Astrocyte (in vitro differentiated cells and primary cell): ENCODE measurements around the gene ACOT6. TPM values are rescaled to one million over a fixed set of nuclear protein-coding genes. Genes with fewer than 3 reads are reported as not detected.
A peak's percentile ranks its signal among the peaks of the same experiment; 100 is the strongest.
"Not testable (repeated sequence)": the region's sequence is repeated elsewhere in the genome, so short reads cannot be mapped to it uniquely, and the experiment has no call there.

Source experiments
- DNase-seq: peaks from one replicate; pipeline ENCODE4 v3.0.0-alpha.2; 2010; ENCODE audit warnings: low read depth
- FAIRE-seq: peaks from 2 replicates; lab custom pipeline; 2011; peaks lifted over from hg19 to GRCh38; lab: Jason Lieb, UNC
- H2AFZ ChIP-seq: 2 replicates; pipeline ENCODE4 v1.6.0; 2012; ENCODE audit warnings: low read depth, low read length, inconsistent platforms
- H3K27ac ChIP-seq: 2 replicates; pipeline ENCODE4 v1.5.1; 2011; ENCODE audit warnings: low read depth, low read length, inconsistent platforms
- H3K27me3 ChIP-seq: 2 replicates; pipeline ENCODE4 v1.6.0; 2011; ENCODE audit warnings: low read length, inconsistent platforms; ENCODE audit not compliant: insufficient read depth
- H3K36me3 ChIP-seq: 2 replicates; pipeline ENCODE4 v1.5.1; 2011; ENCODE audit warnings: low read length, inconsistent platforms; ENCODE audit not compliant: insufficient read depth
- H3K4me1 ChIP-seq: 2 replicates; pipeline ENCODE4 v1.5.1; 2011; ENCODE audit warnings: low read length, inconsistent platforms; ENCODE audit not compliant: insufficient read depth
- H3K4me2 ChIP-seq: 2 replicates; pipeline ENCODE4 v1.6.0; 2012; ENCODE audit warnings: low read length, inconsistent platforms
- H3K4me3 ChIP-seq: 2 replicates; pipeline ENCODE4 v1.5.1; 2011; ENCODE audit warnings: low read depth, mild to moderate bottlenecking, low read length, inconsistent platforms; ENCODE audit not compliant: insufficient read depth
- H3K79me2 ChIP-seq: 2 replicates; pipeline ENCODE4 v1.6.0; 2012; ENCODE audit warnings: mild to moderate bottlenecking, low read length, inconsistent platforms; ENCODE audit not compliant: insufficient read depth
- H3K9ac ChIP-seq: 2 replicates; pipeline ENCODE4 v1.6.0; 2012; ENCODE audit warnings: mild to moderate bottlenecking, low read length, inconsistent platforms
- H3K9me3 ChIP-seq: 2 replicates; pipeline ENCODE4 v1.5.1; 2012; ENCODE audit warnings: low read depth, mild to moderate bottlenecking, low read length, inconsistent platforms; ENCODE audit not compliant: insufficient read depth
- H4K20me1 ChIP-seq: 2 replicates; pipeline ENCODE4 v1.6.0; 2012; ENCODE audit warnings: low read length, inconsistent platforms; ENCODE audit not compliant: insufficient read depth
- H3K27ac Mint-ChIP-seq: one replicate; pipeline ENCODE4 v1.8.0; 2021; ENCODE audit warnings: mild to moderate bottlenecking, mixed read lengths; ENCODE audit not compliant: unreplicated experiment
- H3K27me3 Mint-ChIP-seq: one replicate; pipeline ENCODE4 v1.8.0; 2021; ENCODE audit warnings: low read depth, mixed read lengths; ENCODE audit not compliant: unreplicated experiment
- H3K36me3 Mint-ChIP-seq: one replicate; pipeline ENCODE4 v1.8.0; 2021; ENCODE audit warnings: low read depth, mixed read lengths; ENCODE audit not compliant: unreplicated experiment
- H3K4me1 Mint-ChIP-seq: one replicate; pipeline ENCODE4 v1.8.0; 2021; ENCODE audit warnings: low read depth, mixed read lengths; ENCODE audit not compliant: unreplicated experiment
- H3K4me3 Mint-ChIP-seq: one replicate; pipeline ENCODE4 v1.8.0; 2021; ENCODE audit warnings: mild to moderate bottlenecking, moderate library complexity, mixed read lengths; ENCODE audit not compliant: unreplicated experiment
- H3K9me3 Mint-ChIP-seq: one replicate; pipeline ENCODE4 v1.8.0; 2021; ENCODE audit warnings: mild to moderate bottlenecking, mixed read lengths; ENCODE audit not compliant: unreplicated experiment
- CTCF ChIP-seq: IDR thresholded peaks from 2 replicates; pipeline ENCODE4 v1.5.1; 2011; ENCODE audit warnings: low read depth, mild to moderate bottlenecking, inconsistent platforms, low read length, moderate library complexity; ENCODE audit not compliant: insufficient read depth
- EZH2 ChIP-seq: IDR thresholded peaks from 2 replicates; pipeline ENCODE4 v1.6.1; 2012; ENCODE audit warnings: mild to moderate bottlenecking, low read length, inconsistent platforms; ENCODE audit not compliant: insufficient read depth
- total RNA-seq: library from RNA; stranded (reverse); gene quantifications from 2 replicates; pipeline ENCODE4 v1.2.1, GENCODE V29; 2021

Gene ACOT6
- total RNA-seq, 1 donor from 2014 or later: not detected

DNA sequence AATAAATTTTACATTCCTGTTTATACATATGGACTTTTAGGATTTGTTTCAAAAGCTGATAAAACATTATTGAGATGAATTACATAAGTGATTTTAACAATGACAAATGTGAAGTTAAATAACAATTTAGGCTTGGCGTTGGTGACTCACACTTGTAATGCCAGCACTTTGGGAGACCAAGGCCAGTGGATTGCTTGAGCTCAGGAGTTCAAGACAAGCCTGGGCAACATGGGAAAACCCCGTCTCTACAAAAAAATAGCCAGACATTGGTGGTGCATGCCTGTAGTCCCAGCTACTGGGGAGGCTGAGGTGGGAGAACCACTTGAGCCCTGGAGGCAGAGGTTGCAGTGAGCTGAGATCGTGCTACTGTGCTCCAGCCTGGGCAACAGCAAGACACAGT lies 35.9 kb upstream of the ACOT6 start:
- H3K27ac Mint-ChIP-seq: no peak overlapping the region
- H3K36me3 ChIP-seq: no peaks in the 10 kb centered on the region
- H3K9me3 Mint-ChIP-seq: no peaks in the 10 kb centered on the region
- H3K9me3 ChIP-seq: no peaks in the 10 kb centered on the region
- no peak overlapping the region for H3K27ac ChIP-seq
- H3K27me3 Mint-ChIP-seq: no peaks in the 10 kb centered on the region
- FAIRE-seq (no peak), DNase-seq (no peak)
- no peaks in the 10 kb centered on the region for H3K4me1 Mint-ChIP-seq
- H3K4me3 Mint-ChIP-seq: no peak overlapping the region
- H2AFZ ChIP-seq: no peak overlapping the region
- no peak overlapping the region for H3K4me2 ChIP-seq
- TF ChIP-seq EZH2: no peak
- TF ChIP-seq CTCF: no peak
- H4K20me1 ChIP-seq: no peaks in the 10 kb centered on the region
- no peaks in the 10 kb centered on the region for H3K79me2 ChIP-seq
- H3K4me1 ChIP-seq: no peaks in the 10 kb centered on the region
- no peak overlapping the region for H3K9ac ChIP-seq
- no peaks in the 10 kb centered on the region for H3K27me3 ChIP-seq
- H3K4me3 ChIP-seq: no peak overlapping the region
- H3K36me3 Mint-ChIP-seq: peaks cover 6% of the 10 kb centered on the region

DNA sequence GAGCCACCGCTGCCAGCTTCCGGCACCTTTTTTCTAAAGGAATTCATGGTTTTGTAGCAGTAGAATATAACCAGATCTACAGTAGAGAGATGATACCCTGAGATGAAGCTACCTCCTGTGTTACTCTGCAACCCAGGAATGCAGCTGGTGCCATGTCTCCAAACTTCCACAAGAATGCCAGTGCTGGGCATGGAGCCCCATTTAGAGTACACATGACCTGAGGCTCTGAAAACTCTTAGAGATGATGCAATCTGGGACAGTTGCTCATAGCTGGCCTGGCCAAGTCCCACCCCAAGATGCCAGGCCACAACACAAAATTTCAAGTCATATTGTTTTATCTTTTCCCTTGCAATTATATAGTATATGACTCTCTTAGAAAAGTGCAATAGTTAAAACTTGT lies 35.1 kb upstream of the ACOT6 start:
- not testable (repeated sequence) for DNase-seq, H3K36me3 ChIP-seq, H3K4me1 Mint-ChIP-seq, H3K9ac ChIP-seq, H3K79me2 ChIP-seq, H3K27me3 Mint-ChIP-seq, H3K9me3 Mint-ChIP-seq, H3K4me2 ChIP-seq, H3K27ac Mint-ChIP-seq, H4K20me1 ChIP-seq, H2AFZ ChIP-seq, H3K4me3 ChIP-seq, FAIRE-seq, H3K36me3 Mint-ChIP-seq, H3K27ac ChIP-seq, H3K4me1 ChIP-seq, H3K9me3 ChIP-seq, H3K4me3 Mint-ChIP-seq, H3K27me3 ChIP-seq

GRCh38 chr14:73582102-73582979 lies 30.0 kb upstream of the ACOT6 start:
- not testable (repeated sequence) for H3K9me3 ChIP-seq, H3K4me3 ChIP-seq, H3K4me2 ChIP-seq, H3K4me3 Mint-ChIP-seq, H3K9me3 Mint-ChIP-seq, DNase-seq, H3K9ac ChIP-seq, H3K36me3 Mint-ChIP-seq, H3K79me2 ChIP-seq, H3K27me3 ChIP-seq, H4K20me1 ChIP-seq, H3K4me1 ChIP-seq, H3K27me3 Mint-ChIP-seq, H3K4me1 Mint-ChIP-seq, H3K36me3 ChIP-seq, H3K27ac Mint-ChIP-seq, H3K27ac ChIP-seq, H2AFZ ChIP-seq
- FAIRE-seq: peak; percentile 58
